ENCODE data around the gene CNPY1. TPM values are rescaled to one million over a fixed set of nuclear protein-coding genes. Genes with fewer than 3 reads are reported as not detected.

The CNPY1 gene
- total and polyA plus RNA-seq, 4 donors: not detected

GRCh38 chr7:155574556-155575290 is 28.4 kb upstream of the CNPY1 start:
- Histone ChIP-seq H3K27ac (ENCODE audit: low read depth in 1 of 2, low read length in 2 of 2) (no peak overlapping the region), H3K36me3 (ENCODE audit: control insufficient read depth in 4 of 4, insufficient read depth in 3 of 4, low read depth in 1 of 4, low read length in 3 of 4) (no peaks in the 10 kb centered on the region), H3K9me3 (ENCODE audit: control insufficient read depth in 4 of 4, low read length in 3 of 4) (no peaks in the 10 kb centered on the region), H3K4me3 (ENCODE audit: low read depth in 1 of 3, low read length in 3 of 3) (no peak overlapping the region), H3K4me1 (ENCODE audit: control insufficient read depth in 4 of 4, insufficient read depth in 4 of 4, low read length in 3 of 4) (no peaks in the 10 kb centered on the region), H3K27me3 (ENCODE audit: control insufficient read depth in 4 of 4, insufficient read depth in 4 of 4, low read length in 3 of 4) (no peaks in the 10 kb centered on the region), H3K9ac (ENCODE audit: low read depth in 1 of 2, low read length in 2 of 2) (no peak overlapping the region)
- TF ChIP-seq NR2F2 (IDR thresholded peaks at IDR 0.05) (no peak), GABPA (IDR thresholded peaks at IDR 0.05 in 1 of 2, conservative IDR thresholded peaks at IDR 0.05 in 1 of 2) (no peak), RXRA (IDR thresholded peaks at IDR 0.05) (no peak), FOXA1 (IDR thresholded peaks at IDR 0.05) (no peak), FOXA2 (IDR thresholded peaks at IDR 0.05) (no peak), RAD21 (IDR thresholded peaks at IDR 0.05) (no peak), ATF3 (IDR thresholded peaks at IDR 0.05) (no peak), TAF1 (conservative IDR thresholded peaks at IDR 0.05) (no peak), REST (IDR thresholded peaks at IDR 0.05) (no peak), MAX (IDR thresholded peaks at IDR 0.05) (no peak), JUND (IDR thresholded peaks at IDR 0.05) (no peak), HNF4G (IDR thresholded peaks at IDR 0.05) (no peak), SP1 (IDR thresholded peaks at IDR 0.05) (no peak)
- WGBS: 90% methylated on average over 10 of the region's 10 CpGs
- no peak for DNase-seq (ENCODE audit: low spot score)

GRCh38 chr7:155571581-155572345 is 25.4 kb upstream of the CNPY1 start:
- Histone ChIP-seq H3K27ac (ENCODE audit: low read depth in 1 of 2, low read length in 2 of 2) (no peak overlapping the region), H3K4me1 (ENCODE audit: control insufficient read depth in 4 of 4, insufficient read depth in 4 of 4, low read length in 3 of 4) (no peaks in the 10 kb centered on the region), H3K9me3 (ENCODE audit: control insufficient read depth in 4 of 4, low read length in 3 of 4) (no peaks in the 10 kb centered on the region), H3K27me3 (ENCODE audit: control insufficient read depth in 4 of 4, insufficient read depth in 4 of 4, low read length in 3 of 4) (no peaks in the 10 kb centered on the region), H3K36me3 (ENCODE audit: control insufficient read depth in 4 of 4, insufficient read depth in 3 of 4, low read depth in 1 of 4, low read length in 3 of 4) (no peaks in the 10 kb centered on the region), H3K4me3 (ENCODE audit: low read depth in 1 of 3, low read length in 3 of 3) (no peak overlapping the region), H3K9ac (ENCODE audit: low read depth in 1 of 2, low read length in 2 of 2) (no peak overlapping the region)
- DNase-seq (ENCODE audit: low spot score): no peak
- TF ChIP-seq CTCF (IDR thresholded peaks at IDR 0.05; ENCODE audit: low read depth, low read length, missing input control) (peak; percentile 1), ZBTB33 (IDR thresholded peaks at IDR 0.05) (no peak)
- 57% methylated on average over 11 of the region's 11 CpGs for WGBS
